Vagina (tissue), 2 donors: Measurements from ENCODE around the gene SLITRK6.

Experiments
- CTCF ChIP-seq, 3 experiments: fragments of 450-650 bp in 2 of 3; fragments of 200-600 bp in 1 of 3; sonication (generic) in 1 of 3; IDR thresholded peaks; one replicate each; pipeline ENCODE4 v1.5.1; 2017 to 2019; ENCODE audit warnings: antibody characterized with exemption in 3 of 3, mild to moderate bottlenecking in 2 of 3, moderate library complexity in 2 of 3
- POLR2A ChIP-seq, 2 donors: fragments of 450-650 bp; IDR thresholded peaks; one replicate each; pipeline ENCODE4 v1.6.1; 2017; ENCODE audit warnings: antibody characterized with exemption in 2 of 2, mild to moderate bottlenecking in 2 of 2, moderate library complexity in 2 of 2
- POLR2AphosphoS5 ChIP-seq, 2 donors: sonication (generic); formaldehyde crosslinking; IDR thresholded peaks; one replicate each; pipeline ENCODE4 v1.9.0; 2017; ENCODE audit warnings: antibody characterized with exemption in 2 of 2, mild to moderate bottlenecking in 2 of 2, low read depth in 1 of 2; ENCODE audit not compliant: insufficient read depth in 1 of 2

- TF ChIP-seq CTCF (IDR thresholded peaks at IDR 0.05) (no peak), POLR2A (IDR thresholded peaks at IDR 0.05) (no peak), POLR2AphosphoS5 (IDR thresholded peaks at IDR 0.05; ENCODE audit: insufficient read depth in 1 of 2, low read depth in 1 of 2) (no peak)
These were observed 20.3 kb upstream of the SLITRK6 start for GRCh38 chr13:85819513-85819912.
